GM10266 (cell line): ENCODE data around the gene NINJ1.

ENCODE experiments used
- DNase-seq: peaks from one replicate; pipeline ENCODE4 v3.0.0; 2012; ENCODE audit errors: extremely low spot score
- CTCF ChIP-seq: IDR thresholded peaks from 2 replicates; pipeline ENCODE4 v1.5.1; 2012; ENCODE audit warnings: mild to moderate bottlenecking, low read depth; ENCODE audit not compliant: control insufficient read depth, insufficient read depth; ENCODE audit errors: missing control alignments

The NINJ1 gene

GRCh38 chr9:93072383-93072795 is 61.7 kb downstream of the NINJ1 start:
- DNase-seq = no peak

More at GRCh38 chr9:93072383-93072795, 61.7 kb downstream of the NINJ1 start:
- no peak for TF ChIP-seq CTCF
